ENCODE data around the gene CEP128. TPM values are rescaled to one million over a fixed set of nuclear protein-coding genes. Genes with fewer than 3 reads are reported as not detected.

Gene CEP128
- total RNA-seq, 4 donors from 2014 or later, result 0.82 to 3.6 (median 1.6) TPM

- ATAC-seq, result no peak
- in situ Hi-C loops (cut with MboI; ENCODE audit: low sequenced_read_pairs in 4 of 4) (no loop called here), intact Hi-C loops (cut with DNase I; ENCODE audit: low total_unique reads) (no loop called here)
- no peaks in the 10 kb centered on the region for H3K27me3 ChIP-seq
- TF ChIP-seq CTCF (IDR thresholded peaks at IDR 0.05 in 4 of 5, conservative IDR thresholded peaks at IDR 0.05 in 1 of 5), result no peak
- TF ChIP-seq POLR2A (IDR thresholded peaks at IDR 0.05), result no peak
- no peaks in the 10 kb centered on the region for H3K9me3 ChIP-seq
- H3K4me1 ChIP-seq, result no peaks in the 10 kb centered on the region
- H3K4me3 ChIP-seq, result no peak overlapping the region
- H3K36me3 ChIP-seq, result no peaks in the 10 kb centered on the region
- no peak overlapping the region for H3K27ac ChIP-seq
- no peak for DNase-seq
Measured at GRCh38 chr14:80754696-80755095, 186.8 kb downstream of the CEP128 start.

- no peak overlapping the region for H3K27ac ChIP-seq
- intact Hi-C loops (cut with DNase I; ENCODE audit: low total_unique reads) (no loop called here), in situ Hi-C loops (cut with MboI; ENCODE audit: low sequenced_read_pairs in 4 of 4) (no loop called here)
- no peaks in the 10 kb centered on the region for H3K4me1 ChIP-seq
- no peaks in the 10 kb centered on the region for H3K9me3 ChIP-seq
- DNase-seq (no peak), ATAC-seq (no peak)
- H3K36me3 ChIP-seq, result no peaks in the 10 kb centered on the region
- no peaks in the 10 kb centered on the region for H3K27me3 ChIP-seq
- no peak overlapping the region for H3K4me3 ChIP-seq
- TF ChIP-seq POLR2A (IDR thresholded peaks at IDR 0.05) (no peak), CTCF (IDR thresholded peaks at IDR 0.05 in 4 of 5, conservative IDR thresholded peaks at IDR 0.05 in 1 of 5) (no peak)
Measured at GRCh38 chr14:80751285-80751684, 190.3 kb downstream of the CEP128 start.

- Histone ChIP-seq H3K9me3 (no peaks in the 10 kb centered on the region), H3K27ac (no peak overlapping the region), H3K4me1 (no peaks in the 10 kb centered on the region), H3K27me3 (no peaks in the 10 kb centered on the region), H3K36me3 (no peaks in the 10 kb centered on the region), H3K4me3 (no peak overlapping the region)
- no peak for TF ChIP-seq POLR2A (IDR thresholded peaks at IDR 0.05)
- no peak for TF ChIP-seq CTCF (IDR thresholded peaks at IDR 0.05 in 4 of 5, conservative IDR thresholded peaks at IDR 0.05 in 1 of 5)
- intact Hi-C loops (cut with DNase I; ENCODE audit: low total_unique reads) (no loop called here), in situ Hi-C loops (cut with MboI; ENCODE audit: low sequenced_read_pairs in 4 of 4) (no loop called here)
- DNase-seq (no peak), ATAC-seq (no peak)
Measured at GRCh38 chr14:80726211-80726610, 215.3 kb downstream of the CEP128 start.

GRCh38 chr14:80718940-80719339 is 222.6 kb downstream of the CEP128 start:
- intact Hi-C loops (cut with DNase I; ENCODE audit: low total_unique reads) (no loop called here), in situ Hi-C loops (cut with MboI; ENCODE audit: low sequenced_read_pairs in 4 of 4) (no loop called here)
- TF ChIP-seq POLR2A (IDR thresholded peaks at IDR 0.05), result no peak
- TF ChIP-seq CTCF (IDR thresholded peaks at IDR 0.05 in 4 of 5, conservative IDR thresholded peaks at IDR 0.05 in 1 of 5), result no peak
- ATAC-seq (no peak), DNase-seq (no peak)
- no peaks in the 10 kb centered on the region for H3K36me3 ChIP-seq
- no peaks in the 10 kb centered on the region for H3K9me3 ChIP-seq
- no peaks in the 10 kb centered on the region for H3K4me1 ChIP-seq
- H3K27ac ChIP-seq, result no peak overlapping the region
- no peaks in the 10 kb centered on the region for H3K27me3 ChIP-seq
- H3K4me3 ChIP-seq, result no peak overlapping the region

- H3K4me3 ChIP-seq, result no peak overlapping the region
- in situ Hi-C loops (cut with MboI; ENCODE audit: low sequenced_read_pairs in 4 of 4), result no loop called here
- DNase-seq (no peak), ATAC-seq (no peak)
- H3K4me1 ChIP-seq, result no peaks in the 10 kb centered on the region
- TF ChIP-seq POLR2A (IDR thresholded peaks at IDR 0.05), result no peak
- TF ChIP-seq CTCF (IDR thresholded peaks at IDR 0.05 in 4 of 5, conservative IDR thresholded peaks at IDR 0.05 in 1 of 5), result no peak
- intact Hi-C loops (cut with DNase I; ENCODE audit: low total_unique reads), result no loop called here
- no peaks in the 10 kb centered on the region for H3K27me3 ChIP-seq
- no peak overlapping the region for H3K27ac ChIP-seq
- no peaks in the 10 kb centered on the region for H3K36me3 ChIP-seq
- no peaks in the 10 kb centered on the region for H3K9me3 ChIP-seq
Measured at GRCh38 chr14:80714474-80714873, 227.1 kb downstream of the CEP128 start.

Data from gastrocnemius medialis (tissue), 4 donors.